OCI-LY3 (cell line): ENCODE results near the gene PPCS.

Source experiments
- H2AFZ ChIP-seq: fragments of 200-600, 300-600 bp; shearing (Covaris generic); 2 replicates; pipeline ENCODE4 v1.6.0; 2014; ENCODE audit warnings: antibody characterized with exemption, low read depth, low read length
- H3K27ac ChIP-seq: fragments of 200-600, 300-600 bp; sonication (generic); 2 replicates; pipeline ENCODE4 v1.5.1; 2014; ENCODE audit warnings: mild to moderate bottlenecking, low read length, moderate library complexity, mixed read lengths
- H3K27me3 ChIP-seq: fragments of 200-600, 300-600 bp; sonication (generic); 2 replicates; pipeline ENCODE4 v1.6.1; 2014; ENCODE audit warnings: low read depth, low read length, mixed read lengths
- H3K36me3 ChIP-seq: fragments of 200-600, 300-600 bp; sonication (generic); replicated peaks from 2 replicates; pipeline ENCODE3; 2014; ENCODE audit warnings: low read depth, low read length, mixed read lengths
- H3K4me1 ChIP-seq: fragments of 300-600, 200-600 bp; sonication (generic); 2 replicates; pipeline ENCODE4 v1.6.1; 2014; ENCODE audit warnings: low read length, mixed read lengths
- H3K4me2 ChIP-seq: fragments of 200-600, 300-600 bp; sonication (generic); 2 replicates; pipeline ENCODE4 v1.6.1; 2014; ENCODE audit warnings: low read length, mixed read lengths
- H3K4me3 ChIP-seq: fragments of 300-600, 200-600 bp; sonication (generic); 2 replicates; pipeline ENCODE4 v1.5.1; 2014; ENCODE audit warnings: antibody characterized with exemption, mild to moderate bottlenecking, low read length, moderate library complexity
- H3K79me2 ChIP-seq: fragments of 300-600, 200-600 bp; shearing (Covaris generic); 2 replicates; pipeline ENCODE4 v1.6.1; 2014; ENCODE audit warnings: mild to moderate bottlenecking, low read length, mixed read lengths
- H3K9ac ChIP-seq: fragments of 300-600, 200-600 bp; shearing (Covaris generic); 2 replicates; pipeline ENCODE4 v1.6.0; 2014; ENCODE audit warnings: mild to moderate bottlenecking, low read length, moderate library complexity
- H3K9me3 ChIP-seq: fragments of 200-600, 300-600 bp; shearing (Covaris generic); 2 replicates; pipeline ENCODE4 v1.6.1; 2014; ENCODE audit warnings: low read length, mixed read lengths; ENCODE audit not compliant: insufficient read depth
- H4K20me1 ChIP-seq: fragments of 200-600, 300-600 bp; sonication (generic); 2 replicates; pipeline ENCODE4 v1.6.1; 2016; ENCODE audit warnings: low read length, mixed read lengths; ENCODE audit not compliant: insufficient read depth
- EZH2phosphoT487 ChIP-seq: fragments of 200-600 bp; shearing (Covaris generic); IDR thresholded peaks from 2 replicates; pipeline ENCODE4 v1.6.1; 2018; ENCODE audit warnings: antibody characterized with exemption, mixed run types, low read depth
- TF ChIP-seq, protein P1 (sequence below): fragments of 200-600, 300-600 bp; sonication (generic); IDR thresholded peaks from 2 replicates; pipeline ENCODE4 v1.5.1; 2014; ENCODE audit warnings: antibody characterized with exemption, low read length, low read depth

PPCS gene

DNA sequence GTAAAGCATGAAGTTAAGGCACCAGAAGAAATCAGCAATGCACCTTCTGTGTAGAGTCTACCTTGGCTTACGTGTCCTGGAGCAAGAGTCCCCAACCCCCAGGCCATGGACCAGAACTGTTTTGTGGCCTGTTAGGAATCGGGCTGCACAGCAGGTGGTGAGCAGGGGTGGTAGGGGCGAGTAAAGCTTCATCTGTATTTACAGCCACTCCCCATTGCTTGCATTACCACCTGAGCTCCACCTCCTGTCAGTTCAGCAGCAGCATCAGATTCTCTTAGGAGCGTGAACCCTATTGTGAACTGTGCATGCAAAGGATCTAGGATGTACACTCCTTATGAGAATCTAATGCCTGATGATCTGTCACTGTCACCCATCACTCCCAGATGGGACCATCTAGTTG is 22.0 kb upstream of the PPCS start:
- no peak overlapping the region for H3K27ac ChIP-seq
- H3K9ac ChIP-seq: no peak overlapping the region
- no peaks in the 10 kb centered on the region for H3K9me3 ChIP-seq
- H4K20me1 ChIP-seq: no peaks in the 10 kb centered on the region
- H3K27me3 ChIP-seq: no peaks in the 10 kb centered on the region
- H3K4me2 ChIP-seq: no peak overlapping the region
- no peaks in the 10 kb centered on the region for H3K36me3 ChIP-seq
- no peaks in the 10 kb centered on the region for H3K79me2 ChIP-seq
- H3K4me3 ChIP-seq: no peak overlapping the region
- TF ChIP-seq, protein P1, sequence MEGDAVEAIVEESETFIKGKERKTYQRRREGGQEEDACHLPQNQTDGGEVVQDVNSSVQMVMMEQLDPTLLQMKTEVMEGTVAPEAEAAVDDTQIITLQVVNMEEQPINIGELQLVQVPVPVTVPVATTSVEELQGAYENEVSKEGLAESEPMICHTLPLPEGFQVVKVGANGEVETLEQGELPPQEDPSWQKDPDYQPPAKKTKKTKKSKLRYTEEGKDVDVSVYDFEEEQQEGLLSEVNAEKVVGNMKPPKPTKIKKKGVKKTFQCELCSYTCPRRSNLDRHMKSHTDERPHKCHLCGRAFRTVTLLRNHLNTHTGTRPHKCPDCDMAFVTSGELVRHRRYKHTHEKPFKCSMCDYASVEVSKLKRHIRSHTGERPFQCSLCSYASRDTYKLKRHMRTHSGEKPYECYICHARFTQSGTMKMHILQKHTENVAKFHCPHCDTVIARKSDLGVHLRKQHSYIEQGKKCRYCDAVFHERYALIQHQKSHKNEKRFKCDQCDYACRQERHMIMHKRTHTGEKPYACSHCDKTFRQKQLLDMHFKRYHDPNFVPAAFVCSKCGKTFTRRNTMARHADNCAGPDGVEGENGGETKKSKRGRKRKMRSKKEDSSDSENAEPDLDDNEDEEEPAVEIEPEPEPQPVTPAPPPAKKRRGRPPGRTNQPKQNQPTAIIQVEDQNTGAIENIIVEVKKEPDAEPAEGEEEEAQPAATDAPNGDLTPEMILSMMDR: no peak
- no peak for TF ChIP-seq EZH2phosphoT487
- H3K4me1 ChIP-seq: no peaks in the 10 kb centered on the region
- no peak overlapping the region for H2AFZ ChIP-seq

- no peak overlapping the region for H3K4me2 ChIP-seq
- H2AFZ ChIP-seq: no peak overlapping the region
Observed at GRCh38 chr1:42439940-42440339, 16.4 kb upstream of the PPCS start.

DNA sequence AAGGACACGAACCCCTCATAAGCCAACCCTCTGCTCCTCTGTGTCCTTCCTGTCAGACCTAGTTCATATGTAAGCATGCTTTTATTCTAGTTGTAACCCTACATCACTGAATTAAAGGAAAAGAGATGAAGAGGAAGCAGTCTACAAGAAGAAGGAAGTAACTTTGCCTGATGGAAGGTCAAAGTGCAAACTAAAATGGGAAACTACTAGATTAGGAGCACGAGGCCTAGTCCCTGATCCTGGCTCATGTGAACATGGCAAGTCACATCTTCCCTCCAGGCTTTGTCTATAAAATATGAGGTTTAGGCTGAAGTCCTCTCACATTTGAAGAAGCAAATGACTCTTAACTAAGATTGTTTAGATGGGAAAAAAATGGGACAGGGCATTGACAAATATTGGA is 13.7 kb upstream of the PPCS start:
- no peaks in the 10 kb centered on the region for H3K36me3 ChIP-seq
- no peaks in the 10 kb centered on the region for H3K27me3 ChIP-seq
- H3K4me1 ChIP-seq: no peaks in the 10 kb centered on the region
- no peak overlapping the region for H3K9ac ChIP-seq
- no peak overlapping the region for H3K27ac ChIP-seq
- H2AFZ ChIP-seq: no peak overlapping the region
- H4K20me1 ChIP-seq: no peaks in the 10 kb centered on the region
- no peak overlapping the region for H3K4me3 ChIP-seq
- no peaks in the 10 kb centered on the region for H3K79me2 ChIP-seq
- no peak for TF ChIP-seq EZH2phosphoT487
- TF ChIP-seq, protein P1: no peak
- no peaks in the 10 kb centered on the region for H3K9me3 ChIP-seq
- H3K4me2 ChIP-seq: no peak overlapping the region

More at GRCh38 chr1:42439940-42440339, 16.4 kb upstream of the PPCS start:
- H3K27ac ChIP-seq: no peak overlapping the region
- no peaks in the 10 kb centered on the region for H3K27me3 ChIP-seq
- no peak overlapping the region for H3K4me3 ChIP-seq
- TF ChIP-seq, protein P1: no peak
- no peak for TF ChIP-seq EZH2phosphoT487
- no peak overlapping the region for H3K9ac ChIP-seq
- H3K9me3 ChIP-seq: no peaks in the 10 kb centered on the region
- no peaks in the 10 kb centered on the region for H3K79me2 ChIP-seq
- no peaks in the 10 kb centered on the region for H4K20me1 ChIP-seq
- no peaks in the 10 kb centered on the region for H3K36me3 ChIP-seq
- no peaks in the 10 kb centered on the region for H3K4me1 ChIP-seq

DNA sequence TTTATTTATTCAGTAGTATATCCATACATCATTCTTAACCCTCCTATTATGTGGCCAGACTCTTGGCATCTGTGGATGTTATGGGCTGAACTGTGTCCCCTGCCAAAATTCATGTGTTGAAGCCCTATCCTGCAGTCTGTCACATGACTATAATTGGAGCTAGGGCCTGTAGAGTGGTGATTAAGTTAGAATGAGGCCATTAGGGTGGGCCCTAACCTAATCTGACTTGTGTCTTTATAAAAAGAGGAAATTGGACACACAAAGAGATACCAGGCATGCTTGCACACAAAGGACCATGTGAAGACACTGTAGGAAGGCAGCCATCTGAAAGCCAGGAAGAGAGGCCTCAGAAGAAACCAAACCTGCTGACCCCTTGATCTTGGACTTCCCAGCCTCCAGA is 7.1 kb upstream of the PPCS start:
- H3K79me2 ChIP-seq: no peaks in the 10 kb centered on the region
- no peaks in the 10 kb centered on the region for H4K20me1 ChIP-seq
- H2AFZ ChIP-seq: no peak overlapping the region
- H3K4me2 ChIP-seq: no peak overlapping the region
- no peaks in the 10 kb centered on the region for H3K36me3 ChIP-seq
- H3K4me1 ChIP-seq: no peaks in the 10 kb centered on the region
- no peak for TF ChIP-seq EZH2phosphoT487
- TF ChIP-seq, protein P1: no peak
- H3K4me3 ChIP-seq: no peak overlapping the region
- no peaks in the 10 kb centered on the region for H3K9me3 ChIP-seq
- H3K9ac ChIP-seq: no peak overlapping the region
- no peak overlapping the region for H3K27ac ChIP-seq
- no peaks in the 10 kb centered on the region for H3K27me3 ChIP-seq
